HepG2 (cell line): ENCODE results near the gene ANAPC2. TPM values are rescaled to one million over a fixed set of nuclear protein-coding genes. Genes with fewer than 3 reads are reported as not detected.

Experiments
- CBX5 ChIP-seq: sonication (generic); formaldehyde crosslinking; IDR thresholded peaks from 2 replicates; pipeline ENCODE4 v1.4.0; 2020; ENCODE audit warnings: missing genetic modification reagents, borderline replicate concordance
- DNMT1 ChIP-seq: sonication (generic); formaldehyde crosslinking; IDR thresholded peaks from 2 replicates; pipeline ENCODE4 v1.5.1; 2020; ENCODE audit warnings: mild to moderate bottlenecking, missing genetic modification reagents
- KIAA2018 ChIP-seq: sonication (generic); formaldehyde crosslinking; IDR thresholded peaks from 2 replicates; pipeline ENCODE4 v1.5.0; 2020; ENCODE audit warnings: mild to moderate bottlenecking, missing genetic modification reagents, borderline replicate concordance
- MIXL1 ChIP-seq: IDR thresholded peaks from 2 replicates; pipeline ENCODE4 v1.6.1; 2016
- SCMH1 ChIP-seq: sonication (generic); formaldehyde crosslinking; IDR thresholded peaks from 2 replicates; pipeline ENCODE4 v1.9.0; 2021; ENCODE audit warnings: missing genetic modification reagents, mild to moderate bottlenecking, borderline replicate concordance
- SIN3A ChIP-seq: IDR thresholded peaks from 2 replicates; pipeline ENCODE4 v1.6.1; 2011; ENCODE audit warnings: low read depth, mild to moderate bottlenecking, control low read depth, low read length, borderline replicate concordance
- SKIL ChIP-seq: sonication (generic); formaldehyde crosslinking; IDR thresholded peaks from 2 replicates; pipeline ENCODE4 v1.8.0; 2022; ENCODE audit warnings: missing genetic modification reagents, mild to moderate bottlenecking, moderate library complexity, borderline replicate concordance
- SPEN ChIP-seq: sonication (generic); formaldehyde crosslinking; IDR thresholded peaks from 2 replicates; pipeline ENCODE4 v1.5.1; 2020; ENCODE audit warnings: low read depth, mild to moderate bottlenecking, missing genetic modification reagents
- ZBTB38 ChIP-seq: sonication (generic); formaldehyde crosslinking; IDR thresholded peaks from 2 replicates; pipeline ENCODE4 v1.5.1; 2020; ENCODE audit warnings: mild to moderate bottlenecking, missing genetic modification reagents
- ZNF205 ChIP-seq: IDR thresholded peaks from 2 replicates; pipeline ENCODE4 v1.6.1; 2018; ENCODE audit warnings: missing biosample characterization, missing genetic modification reagents
- ZSCAN12 ChIP-seq: sonication (generic); formaldehyde crosslinking; IDR thresholded peaks from 2 replicates; pipeline ENCODE4 v1.9.0; 2021; ENCODE audit warnings: mild to moderate bottlenecking, missing genetic modification reagents
- polyA plus RNA-seq, 8 experiments: library from polyadenylated mRNA; depleted of rRNA in 3 of 8; stranded (reverse) in 7 of 8; unstranded in 1 of 8; fragments of >200 nt; fragmentation: Illumina TruSeq in 4 of 8; extraction: Trizol in 4 of 8; gene quantifications; 2 replicates each; pipeline versions ENCODE4 v1.2.1 to v1.2.3, GENCODE V29; 2011 to 2016; ENCODE audit warnings: low read depth in 4 of 8, missing spikeins in 1 of 8, mixed read lengths in 1 of 8; ENCODE audit not compliant: insufficient read depth in 1 of 8
- total RNA-seq, 5 experiments: library from RNA; depleted of rRNA; stranded (reverse); fragments of >200 nt; fragmentation: Illumina TruSeq; extraction: Trizol; gene quantifications; 2 replicates each; pipeline ENCODE4 v1.2.3, GENCODE V29; 2016; ENCODE audit warnings: low read depth in 1 of 5
- TF ChIP-seq, protein P1 (sequence below): sonication (generic); formaldehyde crosslinking; IDR thresholded peaks from 2 replicates; pipeline ENCODE4 v1.5.1; 2020; ENCODE audit warnings: mild to moderate bottlenecking, missing genetic modification reagents
- TF ChIP-seq, protein P2 (sequence below): IDR thresholded peaks from 2 replicates; pipeline ENCODE4 v1.6.1; 2016; ENCODE audit warnings: missing biosample characterization, missing genetic modification reagents, low read depth

ANAPC2 gene
- total and polyA plus RNA-seq, 2 of the 13 experiments (the other 11 are each of a cell fraction or from before 2014, with no cell fraction given) = 12.3 to 15.4 TPM

DNA sequence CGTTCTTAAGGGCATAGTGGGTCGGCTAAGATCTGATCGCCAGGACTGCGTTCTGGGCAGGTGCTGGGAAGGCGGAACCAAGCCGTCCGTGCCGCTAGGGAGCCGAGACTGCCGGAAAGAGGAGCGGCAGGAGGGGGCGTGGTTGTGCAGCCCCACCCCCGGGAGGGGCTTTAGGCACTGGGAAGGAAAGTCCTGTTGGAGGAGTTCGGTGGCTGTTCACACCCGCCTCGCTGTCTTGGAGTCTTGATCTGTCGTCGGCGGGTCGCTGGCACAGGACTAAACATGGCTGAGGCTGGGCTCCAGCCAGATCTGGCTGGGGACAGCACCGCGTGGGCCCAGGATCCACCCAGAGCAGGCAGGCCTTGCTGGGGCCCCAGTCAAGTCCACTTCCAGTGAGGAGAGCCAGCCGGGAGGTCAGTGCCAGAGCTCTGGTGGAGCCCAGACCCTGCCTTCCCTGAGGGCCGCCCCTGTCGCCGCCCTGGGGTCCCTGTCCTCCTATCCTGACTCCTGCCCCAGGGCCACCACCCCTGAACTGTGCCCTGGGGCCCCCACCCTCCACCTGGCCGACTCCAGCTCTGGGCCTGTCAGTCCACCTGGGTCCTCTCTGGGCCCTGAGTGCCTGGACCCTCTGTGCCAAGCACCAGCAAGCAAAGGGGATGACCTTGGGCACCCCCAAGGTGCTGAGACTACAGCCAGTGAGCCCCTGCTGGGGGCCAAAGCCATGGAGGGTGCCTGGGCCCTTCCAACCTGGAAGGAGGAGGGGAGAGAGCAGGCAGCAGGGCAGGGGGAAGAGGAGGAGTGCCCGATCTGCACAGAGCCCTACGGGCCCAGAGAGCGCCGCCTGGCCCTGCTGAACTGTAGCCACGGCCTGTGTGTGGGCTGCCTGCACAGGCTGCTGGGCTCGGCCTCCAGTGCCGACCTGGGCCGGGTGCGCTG lies 29.2 kb upstream of the ANAPC2 start (continued):
- TF ChIP-seq, protein P1, sequence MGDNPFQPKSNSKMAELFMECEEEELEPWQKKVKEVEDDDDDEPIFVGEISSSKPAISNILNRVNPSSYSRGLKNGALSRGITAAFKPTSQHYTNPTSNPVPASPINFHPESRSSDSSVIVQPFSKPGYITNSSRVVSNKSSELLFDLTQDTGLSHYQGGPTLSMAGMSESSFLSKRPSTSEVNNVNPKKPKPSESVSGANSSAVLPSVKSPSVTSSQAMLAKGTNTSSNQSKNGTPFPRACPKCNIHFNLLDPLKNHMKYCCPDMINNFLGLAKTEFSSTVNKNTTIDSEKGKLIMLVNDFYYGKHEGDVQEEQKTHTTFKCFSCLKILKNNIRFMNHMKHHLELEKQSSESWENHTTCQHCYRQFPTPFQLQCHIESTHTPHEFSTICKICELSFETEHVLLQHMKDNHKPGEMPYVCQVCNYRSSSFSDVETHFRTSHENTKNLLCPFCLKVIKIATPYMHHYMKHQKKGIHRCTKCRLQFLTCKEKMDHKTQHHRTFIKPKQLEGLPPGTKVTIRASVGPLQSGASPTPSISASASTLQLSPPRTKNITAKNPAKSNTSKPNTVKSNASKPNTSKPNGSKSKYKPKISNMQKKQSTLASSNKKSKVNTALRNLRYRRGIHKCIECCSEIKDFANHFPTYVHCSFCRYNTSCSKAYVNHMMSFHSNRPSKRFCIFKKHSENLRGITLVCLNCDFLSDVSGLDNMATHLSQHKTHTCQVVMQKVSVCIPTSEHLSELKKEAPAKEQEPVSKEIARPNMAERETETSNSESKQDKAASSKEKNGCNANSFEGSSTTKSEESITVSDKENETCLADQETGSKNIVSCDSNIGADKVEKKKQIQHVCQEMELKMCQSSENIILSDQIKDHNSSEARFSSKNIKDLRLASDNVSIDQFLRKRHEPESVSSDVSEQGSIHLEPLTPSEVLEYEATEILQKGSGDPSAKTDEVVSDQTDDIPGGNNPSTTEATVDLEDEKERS (CRISPR knock-in tag) = no peak; the same call in 1 of the 2 replicates
- no peak for TF ChIP-seq CBX5 (CRISPR knock-in tag)
- no peak for TF ChIP-seq SKIL (CRISPR knock-in tag)
- TF ChIP-seq SPEN = no peak; the same call in 1 of the 2 replicates
- no peak; the same call in 1 of the 2 replicates for TF ChIP-seq SIN3A
- no peak for TF ChIP-seq SCMH1 (CRISPR knock-in tag)
- TF ChIP-seq ZNF205 (CRISPR knock-in tag) = no peak
- TF ChIP-seq ZSCAN12 (CRISPR knock-in tag) = no peak
- no peak for TF ChIP-seq ZBTB38
- TF ChIP-seq DNMT1 (CRISPR knock-in tag) = no peak
- TF ChIP-seq KIAA2018 (CRISPR knock-in tag) = no peak
- TF ChIP-seq MIXL1 (CRISPR knock-in tag) = no peak
- TF ChIP-seq, protein P2, sequence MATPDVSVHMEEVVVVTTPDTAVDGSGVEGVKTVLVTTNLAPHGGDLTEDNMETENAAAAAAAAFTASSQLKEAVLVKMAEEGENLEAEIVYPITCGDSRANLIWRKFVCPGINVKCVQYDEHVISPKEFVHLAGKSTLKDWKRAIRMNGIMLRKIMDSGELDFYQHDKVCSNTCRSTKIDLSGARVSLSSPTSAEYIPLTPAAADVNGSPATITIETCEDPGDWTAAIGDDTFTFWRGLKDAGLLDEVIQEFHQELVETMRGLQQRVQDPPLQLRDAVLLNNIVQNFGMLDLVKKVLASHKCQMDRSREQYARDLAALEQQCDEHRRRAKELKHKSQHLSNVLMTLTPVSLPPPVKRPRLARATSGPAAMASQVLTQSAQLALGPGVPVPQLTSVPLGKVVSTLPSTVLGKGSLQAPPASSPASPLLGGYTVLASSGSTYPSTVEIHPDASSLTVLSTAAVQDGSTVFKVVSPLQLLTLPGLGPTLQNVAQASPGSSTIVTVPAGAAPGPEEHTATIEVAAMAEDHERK (CRISPR knock-in tag) = no peak
